Gastrocnemius medialis (tissue), 4 donors: ENCODE measurements around the gene C12orf50. TPM values are rescaled to one million over a fixed set of nuclear protein-coding genes. Genes with fewer than 3 reads are reported as not detected.

Experiments used
- ATAC-seq, 2 donors: fragments of 150-250 bp; one replicate each; pipeline ENCODE4 v1.9.1; 2016
- DNase-seq, 2 donors: peaks; one replicate each; pipeline ENCODE4 v3.0.0-alpha.2; 2019
- H3K27ac ChIP-seq, 4 donors: fragments of 200-600 bp; sonication (generic); 1 replicate in 1 of 4; 2 replicates in 3 of 4; pipeline ENCODE4 v1.5.1; 2016 to 2018; ENCODE audit warnings: mild to moderate bottlenecking in 2 of 4, moderate library complexity in 1 of 4
- H3K27me3 ChIP-seq, 3 donors: fragments of 200-600 bp; sonication (generic) in 2 of 3; 1 replicate in 1 of 3; 2 replicates in 2 of 3; pipeline versions ENCODE4 v1.5.1 to v1.6.0; 2016 to 2019; ENCODE audit warnings: mild to moderate bottlenecking in 1 of 3, moderate library complexity in 1 of 3
- H3K36me3 ChIP-seq, 2 donors: fragments of 200-600 bp; sonication (generic) in 1 of 2; one replicate each; pipeline ENCODE4 v1.5.1; 2017 to 2018
- H3K4me1 ChIP-seq, 2 donors: fragments of 200-600 bp; sonication (generic) in 1 of 2; one replicate each; pipeline ENCODE4 v1.5.1; 2016 to 2017; ENCODE audit warnings: mild to moderate bottlenecking in 2 of 2
- H3K4me3 ChIP-seq, 4 donors: fragments of 200-600 bp; sonication (generic) in 3 of 4; 1 replicate in 1 of 4; 2 replicates in 3 of 4; pipeline ENCODE4 v1.5.1; 2016 to 2019; ENCODE audit warnings: mild to moderate bottlenecking in 2 of 4
- H3K9me3 ChIP-seq, 3 donors: fragments of 200-600 bp; sonication (generic) in 2 of 3; 1 replicate in 1 of 3; 2 replicates in 2 of 3; pipeline ENCODE4 v1.5.1; 2016 to 2019
- CTCF ChIP-seq, 5 experiments: fragments of 450-650 bp in 3 of 5; fragments of 200-600 bp in 2 of 5; sonication (generic) in 2 of 5; IDR thresholded peaks in 4 of 5; conservative IDR thresholded peaks in 1 of 5; 1 replicate in 4 of 5; 2 replicates in 1 of 5; pipeline ENCODE4 v1.5.1; 2016 to 2019; ENCODE audit warnings: antibody characterized with exemption in 5 of 5, mild to moderate bottlenecking in 3 of 5, moderate library complexity in 3 of 5
- POLR2A ChIP-seq, 2 donors: fragments of 450-650 bp; IDR thresholded peaks; one replicate each; pipeline ENCODE4 v1.6.1; 2017; ENCODE audit warnings: antibody characterized with exemption in 2 of 2, mild to moderate bottlenecking in 2 of 2, moderate library complexity in 2 of 2
- in situ Hi-C, 4 donors: fragments of 200-750 bp; cut with MboI; loops; one replicate each; pipeline versions ENCODE4 v1.15.0 to v1.8.0; 2017; ENCODE audit warnings: low sequenced_read_pairs in 4 of 4
- intact Hi-C: fragments of 100-400 bp; cut with DNase I; formaldehyde crosslinking; loops from one replicate; pipeline ENCODE4 v1.15.1; 2023; ENCODE audit warnings: low total_unique reads
- total RNA-seq, 4 donors: library from RNA; depleted of rRNA; stranded (reverse); fragments of >200 nt; gene quantifications; one replicate each; pipeline versions ENCODE4 v1.1.0 to v1.2.3, GENCODE V29; 2016

The C12orf50 gene
- total RNA-seq, 4 donors from 2014 or later: not detected

GRCh38 chr12:88057994-88058718, 29.0 kb upstream of the C12orf50 start:
- H3K9me3 ChIP-seq: no peaks in the 10 kb centered on the region
- no peaks in the 10 kb centered on the region for H3K27me3 ChIP-seq
- H3K4me3 ChIP-seq: no peak overlapping the region
- intact Hi-C loops (no loop called here), in situ Hi-C loops (no loop called here)
- H3K4me1 ChIP-seq: no peaks in the 10 kb centered on the region
- peaks cover 0 to 29% of the 10 kb centered on the region in 2 donors for H3K36me3 ChIP-seq
- DNase-seq (no peak), ATAC-seq (no peak)
- no peak overlapping the region for H3K27ac ChIP-seq
- TF ChIP-seq POLR2A (IDR thresholded peaks at IDR 0.05) (no peak), CTCF (IDR thresholded peaks at IDR 0.05 in 4 of 5, conservative IDR thresholded peaks at IDR 0.05 in 1 of 5) (no peak)

DNA sequence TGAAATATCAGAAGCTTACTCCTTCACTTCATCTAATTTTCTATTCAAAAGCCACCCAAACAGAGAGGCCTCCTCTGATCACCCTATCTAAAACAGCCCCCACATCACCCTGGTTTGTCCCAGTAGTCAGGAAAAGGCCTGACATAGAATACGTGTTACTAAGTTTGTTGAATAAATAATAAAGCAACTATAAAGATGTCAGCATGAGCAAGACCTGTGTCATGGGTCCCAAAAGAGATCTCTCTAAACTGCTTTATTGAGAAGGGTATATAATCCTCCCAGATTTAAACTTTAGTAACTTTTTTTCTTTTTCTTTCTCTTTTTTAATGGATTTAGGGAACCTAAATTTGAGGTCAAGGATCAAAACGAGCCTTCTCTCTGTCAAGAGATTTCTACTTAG, 27.4 kb upstream of the C12orf50 start:
- ATAC-seq (no peak), DNase-seq (no peak)
- no peaks in the 10 kb centered on the region for H3K9me3 ChIP-seq
- H3K4me1 ChIP-seq: no peaks in the 10 kb centered on the region
- peaks cover 0 to 29% of the 10 kb centered on the region in 2 donors for H3K36me3 ChIP-seq
- no peak overlapping the region for H3K27ac ChIP-seq
- no peaks in the 10 kb centered on the region for H3K27me3 ChIP-seq
- TF ChIP-seq POLR2A (IDR thresholded peaks at IDR 0.05) (no peak), CTCF (IDR thresholded peaks at IDR 0.05 in 4 of 5, conservative IDR thresholded peaks at IDR 0.05 in 1 of 5) (no peak)
- H3K4me3 ChIP-seq: no peak overlapping the region
- intact Hi-C loops: no loop called here
- in situ Hi-C loops: no loop called here

GRCh38 chr12:88052686-88053085, 23.5 kb upstream of the C12orf50 start:
- peaks cover 0 to 49% of the 10 kb centered on the region in 2 donors for H3K36me3 ChIP-seq

GRCh38 chr12:88044035-88044434, 14.8 kb upstream of the C12orf50 start:
- ATAC-seq (no peak), DNase-seq (no peak)
- Histone ChIP-seq H3K27ac (no peak overlapping the region), H3K36me3 (peaks cover 0 to 67% of the 10 kb centered on the region in 2 donors), H3K4me3 (no peak overlapping the region), H3K9me3 (no peaks in the 10 kb centered on the region), H3K4me1 (no peaks in the 10 kb centered on the region), H3K27me3 (no peaks in the 10 kb centered on the region)
- intact Hi-C loops: no loop called here
- in situ Hi-C loops: no loop called here
- no peak for TF ChIP-seq POLR2A (IDR thresholded peaks at IDR 0.05)
- no peak for TF ChIP-seq CTCF (IDR thresholded peaks at IDR 0.05 in 4 of 5, conservative IDR thresholded peaks at IDR 0.05 in 1 of 5)

More at GRCh38 chr12:88052686-88053085, 23.5 kb upstream of the C12orf50 start:
- no peaks in the 10 kb centered on the region for H3K4me1 ChIP-seq
- H3K27ac ChIP-seq: no peak overlapping the region
- no peak for DNase-seq
- H3K27me3 ChIP-seq: no peaks in the 10 kb centered on the region
- TF ChIP-seq POLR2A (IDR thresholded peaks at IDR 0.05) (no peak), CTCF (IDR thresholded peaks at IDR 0.05 in 4 of 5, conservative IDR thresholded peaks at IDR 0.05 in 1 of 5) (no peak)
- no peak for ATAC-seq
- no peak overlapping the region for H3K4me3 ChIP-seq
- H3K9me3 ChIP-seq: no peaks in the 10 kb centered on the region
- in situ Hi-C loops: no loop called here
- intact Hi-C loops: no loop called here
